OCI-LY3 (cell line): Measurements from ENCODE around the gene ASTE1.
"Not testable (repeated sequence)": the region's sequence is repeated elsewhere in the genome, so short reads cannot be mapped to it uniquely, and the experiment has no call there.

Source experiments
- H2AFZ ChIP-seq: fragments of 200-600, 300-600 bp; shearing (Covaris generic); 2 replicates; pipeline ENCODE4 v1.6.0; 2014; ENCODE audit warnings: antibody characterized with exemption, low read depth, low read length
- H3K27ac ChIP-seq: fragments of 200-600, 300-600 bp; sonication (generic); 2 replicates; pipeline ENCODE4 v1.5.1; 2014; ENCODE audit warnings: mild to moderate bottlenecking, low read length, moderate library complexity, mixed read lengths
- H3K27me3 ChIP-seq: fragments of 200-600, 300-600 bp; sonication (generic); 2 replicates; pipeline ENCODE4 v1.6.1; 2014; ENCODE audit warnings: low read depth, low read length, mixed read lengths
- H3K36me3 ChIP-seq: fragments of 200-600, 300-600 bp; sonication (generic); replicated peaks from 2 replicates; pipeline ENCODE3; 2014; ENCODE audit warnings: low read depth, low read length, mixed read lengths
- H3K4me1 ChIP-seq: fragments of 300-600, 200-600 bp; sonication (generic); 2 replicates; pipeline ENCODE4 v1.6.1; 2014; ENCODE audit warnings: low read length, mixed read lengths
- H3K4me2 ChIP-seq: fragments of 200-600, 300-600 bp; sonication (generic); 2 replicates; pipeline ENCODE4 v1.6.1; 2014; ENCODE audit warnings: low read length, mixed read lengths
- H3K4me3 ChIP-seq: fragments of 300-600, 200-600 bp; sonication (generic); 2 replicates; pipeline ENCODE4 v1.5.1; 2014; ENCODE audit warnings: antibody characterized with exemption, mild to moderate bottlenecking, low read length, moderate library complexity
- H3K79me2 ChIP-seq: fragments of 300-600, 200-600 bp; shearing (Covaris generic); 2 replicates; pipeline ENCODE4 v1.6.1; 2014; ENCODE audit warnings: mild to moderate bottlenecking, low read length, mixed read lengths
- H3K9ac ChIP-seq: fragments of 300-600, 200-600 bp; shearing (Covaris generic); 2 replicates; pipeline ENCODE4 v1.6.0; 2014; ENCODE audit warnings: mild to moderate bottlenecking, low read length, moderate library complexity
- H3K9me3 ChIP-seq: fragments of 200-600, 300-600 bp; shearing (Covaris generic); 2 replicates; pipeline ENCODE4 v1.6.1; 2014; ENCODE audit warnings: low read length, mixed read lengths; ENCODE audit not compliant: insufficient read depth
- H4K20me1 ChIP-seq: fragments of 200-600, 300-600 bp; sonication (generic); 2 replicates; pipeline ENCODE4 v1.6.1; 2016; ENCODE audit warnings: low read length, mixed read lengths; ENCODE audit not compliant: insufficient read depth
- EZH2phosphoT487 ChIP-seq: fragments of 200-600 bp; shearing (Covaris generic); IDR thresholded peaks from 2 replicates; pipeline ENCODE4 v1.6.1; 2018; ENCODE audit warnings: antibody characterized with exemption, mixed run types, low read depth
- TF ChIP-seq, protein P1 (sequence below): fragments of 200-600, 300-600 bp; sonication (generic); IDR thresholded peaks from 2 replicates; pipeline ENCODE4 v1.5.1; 2014; ENCODE audit warnings: antibody characterized with exemption, low read length, low read depth

The ASTE1 gene

DNA sequence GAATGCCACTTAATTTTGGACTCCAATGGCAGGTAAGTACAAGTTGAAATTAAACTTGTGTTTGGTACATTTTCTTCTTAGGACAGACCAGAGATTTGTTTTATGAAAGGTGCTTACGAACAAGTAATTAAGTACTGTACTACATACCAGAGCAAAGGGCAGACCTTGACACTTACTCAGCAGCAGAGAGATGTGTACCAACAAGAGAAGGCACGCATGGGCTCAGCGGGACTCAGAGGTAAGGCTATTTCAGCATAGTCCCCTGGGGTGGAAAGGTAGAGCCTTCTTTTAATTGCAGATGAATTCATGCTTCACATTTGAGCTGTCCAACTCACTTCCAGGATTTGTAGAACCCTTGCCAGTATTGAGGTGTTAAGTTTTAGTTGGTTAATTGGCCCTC, 51.4 kb downstream of the ASTE1 start:
- Histone ChIP-seq H3K9me3 (no peaks in the 10 kb centered on the region), H2AFZ (no peak overlapping the region), H3K27ac (no peak overlapping the region), H4K20me1 (no peaks in the 10 kb centered on the region), H3K9ac (no peak overlapping the region), H3K36me3 (peaks cover 16% of the 10 kb centered on the region), H3K27me3 (no peaks in the 10 kb centered on the region), H3K79me2 (no peaks in the 10 kb centered on the region), H3K4me1 (no peaks in the 10 kb centered on the region), H3K4me3 (no peak overlapping the region), H3K4me2 (no peak overlapping the region)
- no peak for TF ChIP-seq EZH2phosphoT487
- TF ChIP-seq, protein P1, sequence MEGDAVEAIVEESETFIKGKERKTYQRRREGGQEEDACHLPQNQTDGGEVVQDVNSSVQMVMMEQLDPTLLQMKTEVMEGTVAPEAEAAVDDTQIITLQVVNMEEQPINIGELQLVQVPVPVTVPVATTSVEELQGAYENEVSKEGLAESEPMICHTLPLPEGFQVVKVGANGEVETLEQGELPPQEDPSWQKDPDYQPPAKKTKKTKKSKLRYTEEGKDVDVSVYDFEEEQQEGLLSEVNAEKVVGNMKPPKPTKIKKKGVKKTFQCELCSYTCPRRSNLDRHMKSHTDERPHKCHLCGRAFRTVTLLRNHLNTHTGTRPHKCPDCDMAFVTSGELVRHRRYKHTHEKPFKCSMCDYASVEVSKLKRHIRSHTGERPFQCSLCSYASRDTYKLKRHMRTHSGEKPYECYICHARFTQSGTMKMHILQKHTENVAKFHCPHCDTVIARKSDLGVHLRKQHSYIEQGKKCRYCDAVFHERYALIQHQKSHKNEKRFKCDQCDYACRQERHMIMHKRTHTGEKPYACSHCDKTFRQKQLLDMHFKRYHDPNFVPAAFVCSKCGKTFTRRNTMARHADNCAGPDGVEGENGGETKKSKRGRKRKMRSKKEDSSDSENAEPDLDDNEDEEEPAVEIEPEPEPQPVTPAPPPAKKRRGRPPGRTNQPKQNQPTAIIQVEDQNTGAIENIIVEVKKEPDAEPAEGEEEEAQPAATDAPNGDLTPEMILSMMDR: no peak

DNA sequence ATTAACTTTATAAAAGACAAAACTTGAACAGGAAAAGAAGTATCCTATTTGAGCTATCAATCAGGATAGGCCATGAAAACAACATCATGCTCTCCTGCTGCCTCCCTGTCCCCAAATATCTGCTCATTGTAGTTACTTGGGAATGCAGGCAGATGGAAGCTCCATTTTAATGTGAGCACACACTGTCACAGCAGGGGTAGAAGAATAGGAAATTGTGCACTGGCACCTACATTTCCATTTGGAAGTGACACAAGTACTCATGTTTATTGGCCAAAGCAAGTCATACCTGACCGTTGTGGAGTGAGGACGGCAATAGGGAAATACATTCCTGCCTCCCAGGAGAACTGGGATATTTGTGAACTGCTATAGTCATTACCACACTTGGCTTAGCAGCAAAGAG, 52.4 kb downstream of the ASTE1 start:
- TF ChIP-seq, protein P1: no peak
- Histone ChIP-seq H4K20me1 (no peaks in the 10 kb centered on the region), H3K27me3 (no peaks in the 10 kb centered on the region), H3K4me3 (no peak overlapping the region), H3K36me3 (peaks cover 16% of the 10 kb centered on the region), H3K27ac (no peak overlapping the region), H3K9ac (no peak overlapping the region), H3K79me2 (no peaks in the 10 kb centered on the region), H3K9me3 (no peaks in the 10 kb centered on the region), H2AFZ (no peak overlapping the region), H3K4me2 (no peak overlapping the region), H3K4me1 (no peaks in the 10 kb centered on the region)

DNA sequence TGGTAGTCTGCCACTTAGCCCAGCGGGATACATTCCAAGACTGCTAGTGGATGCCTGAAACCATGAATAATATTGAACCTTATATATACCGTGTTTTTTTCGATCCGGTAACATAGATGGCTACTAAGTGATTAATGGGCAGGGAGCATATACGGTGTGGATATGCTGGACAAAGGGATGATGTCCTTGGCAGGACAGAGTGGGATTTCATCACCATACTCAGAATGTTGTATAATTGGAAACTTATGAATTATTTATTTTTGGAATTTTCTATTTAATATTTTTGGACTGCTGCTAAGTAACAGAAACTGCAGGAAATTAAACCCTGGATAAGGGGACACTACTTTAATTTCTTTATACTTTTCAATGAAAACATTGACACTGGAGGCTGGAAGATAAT, 53.2 kb downstream of the ASTE1 start:
- Histone ChIP-seq H3K36me3 (peaks cover 16% of the 10 kb centered on the region), H3K79me2 (no peaks in the 10 kb centered on the region), H3K4me2 (no peak overlapping the region), H3K4me3 (no peak overlapping the region), H4K20me1 (no peaks in the 10 kb centered on the region), H3K27me3 (no peaks in the 10 kb centered on the region), H2AFZ (no peak overlapping the region), H3K9ac (no peak overlapping the region), H3K4me1 (no peaks in the 10 kb centered on the region), H3K27ac (no peak overlapping the region), H3K9me3 (no peaks in the 10 kb centered on the region)
- TF ChIP-seq, protein P1: no peak
- no peak for TF ChIP-seq EZH2phosphoT487

DNA sequence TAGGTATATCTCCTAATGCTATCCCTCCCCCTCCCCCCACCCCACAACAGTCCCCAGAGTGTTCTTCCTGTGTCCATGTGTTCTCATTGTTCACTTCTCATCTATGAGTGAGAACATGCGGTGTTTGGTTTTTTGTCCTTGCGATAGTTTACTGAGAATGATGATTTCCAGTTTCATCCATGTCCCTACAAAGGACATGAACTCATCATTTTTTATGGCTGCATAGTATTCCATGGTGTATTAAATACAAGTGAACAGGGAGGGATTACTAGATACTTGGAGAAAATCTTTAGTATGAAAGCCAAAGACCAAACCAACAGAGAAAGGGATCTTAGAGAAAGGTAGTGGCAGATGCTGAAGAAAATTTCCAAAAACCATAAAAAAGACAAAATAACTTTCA, 54.0 kb downstream of the ASTE1 start:
- not testable (repeated sequence) for H4K20me1 ChIP-seq, H3K9me3 ChIP-seq, H3K4me2 ChIP-seq, H2AFZ ChIP-seq, H3K9ac ChIP-seq, H3K79me2 ChIP-seq, H3K27me3 ChIP-seq, H3K4me1 ChIP-seq, H3K4me3 ChIP-seq, H3K27ac ChIP-seq
- peaks cover 16% of the 10 kb centered on the region for H3K36me3 ChIP-seq

DNA sequence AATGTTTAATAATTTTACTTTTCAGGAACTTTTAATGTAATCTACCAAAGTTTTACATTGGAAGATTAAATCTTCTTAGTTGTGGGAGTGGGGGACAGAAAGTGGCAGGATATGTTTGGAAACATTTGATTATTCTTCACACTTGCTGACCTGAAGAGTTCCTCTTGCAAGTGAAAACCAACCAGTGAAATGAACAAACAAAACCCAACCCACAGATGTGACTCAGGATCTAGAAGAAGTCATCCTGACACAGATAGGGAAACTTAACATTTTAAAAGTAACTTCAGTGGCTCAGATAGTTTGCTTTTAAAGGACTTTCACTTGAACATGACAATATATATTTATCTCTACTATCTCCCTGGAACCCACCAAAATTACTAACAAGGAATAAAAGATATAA, 55.4 kb downstream of the ASTE1 start:
- H3K4me1 ChIP-seq: no peaks in the 10 kb centered on the region
- no peaks in the 10 kb centered on the region for H3K9me3 ChIP-seq
- H3K4me3 ChIP-seq: no peak overlapping the region
- no peaks in the 10 kb centered on the region for H3K79me2 ChIP-seq
- H3K27me3 ChIP-seq: no peaks in the 10 kb centered on the region
- H3K9ac ChIP-seq: no peak overlapping the region
- H2AFZ ChIP-seq: no peak overlapping the region
- no peak overlapping the region for H3K27ac ChIP-seq
- H3K36me3 ChIP-seq: peaks cover 16% of the 10 kb centered on the region
- no peak overlapping the region for H3K4me2 ChIP-seq
- TF ChIP-seq, protein P1: no peak
- no peak for TF ChIP-seq EZH2phosphoT487
- no peaks in the 10 kb centered on the region for H4K20me1 ChIP-seq
